Measurements from ENCODE around the gene CAPZB.

DNA sequence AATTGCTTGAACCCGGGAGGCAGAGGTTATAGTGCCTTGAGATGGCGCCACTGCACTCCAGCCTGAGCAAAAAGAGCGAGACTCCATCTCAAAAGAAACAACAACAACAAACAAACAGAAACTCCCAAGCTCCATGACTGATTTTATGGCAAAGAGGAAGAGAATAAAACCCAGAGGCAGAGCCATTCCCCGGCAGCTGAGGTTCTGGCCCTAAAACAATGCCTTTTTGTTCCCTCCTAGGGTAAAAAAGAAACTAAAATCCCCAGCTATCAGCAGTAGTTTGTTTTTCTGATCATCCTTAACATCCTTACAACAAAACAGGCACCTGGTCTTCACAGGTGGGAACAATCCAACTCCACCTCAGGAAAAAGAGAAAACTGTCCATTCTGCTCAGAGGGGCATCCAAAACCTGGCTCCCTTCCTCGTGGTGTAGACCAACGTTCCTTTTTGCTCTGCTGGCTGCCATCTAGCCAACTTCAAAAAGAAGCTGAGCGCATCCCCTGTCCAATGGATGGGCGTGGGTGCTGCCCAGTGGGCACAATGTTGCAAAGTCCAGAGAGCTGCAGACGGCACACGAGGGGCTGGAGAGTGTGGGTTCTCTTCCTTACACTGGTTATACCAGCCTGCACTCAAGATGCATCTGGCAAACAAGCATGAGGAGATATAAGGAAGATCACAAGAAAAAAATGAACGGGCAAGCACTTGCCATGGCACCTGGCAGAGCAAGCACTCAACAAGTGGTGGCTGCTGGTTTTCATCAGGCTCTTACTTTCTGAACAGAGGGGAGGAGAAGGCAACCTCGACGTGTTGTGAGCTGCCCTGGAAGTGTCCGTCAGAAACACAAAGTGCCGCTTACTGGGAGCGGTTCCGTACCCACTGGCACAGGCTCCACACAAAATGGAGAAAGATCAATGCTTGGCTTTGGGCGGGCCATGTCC is 118.5 kb downstream of the CAPZB start:
- TF ChIP-seq, protein P1, sequence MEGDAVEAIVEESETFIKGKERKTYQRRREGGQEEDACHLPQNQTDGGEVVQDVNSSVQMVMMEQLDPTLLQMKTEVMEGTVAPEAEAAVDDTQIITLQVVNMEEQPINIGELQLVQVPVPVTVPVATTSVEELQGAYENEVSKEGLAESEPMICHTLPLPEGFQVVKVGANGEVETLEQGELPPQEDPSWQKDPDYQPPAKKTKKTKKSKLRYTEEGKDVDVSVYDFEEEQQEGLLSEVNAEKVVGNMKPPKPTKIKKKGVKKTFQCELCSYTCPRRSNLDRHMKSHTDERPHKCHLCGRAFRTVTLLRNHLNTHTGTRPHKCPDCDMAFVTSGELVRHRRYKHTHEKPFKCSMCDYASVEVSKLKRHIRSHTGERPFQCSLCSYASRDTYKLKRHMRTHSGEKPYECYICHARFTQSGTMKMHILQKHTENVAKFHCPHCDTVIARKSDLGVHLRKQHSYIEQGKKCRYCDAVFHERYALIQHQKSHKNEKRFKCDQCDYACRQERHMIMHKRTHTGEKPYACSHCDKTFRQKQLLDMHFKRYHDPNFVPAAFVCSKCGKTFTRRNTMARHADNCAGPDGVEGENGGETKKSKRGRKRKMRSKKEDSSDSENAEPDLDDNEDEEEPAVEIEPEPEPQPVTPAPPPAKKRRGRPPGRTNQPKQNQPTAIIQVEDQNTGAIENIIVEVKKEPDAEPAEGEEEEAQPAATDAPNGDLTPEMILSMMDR (conservative IDR thresholded peaks at IDR 0.05 in 1 of 2, IDR thresholded peaks at IDR 0.05 in 1 of 2; ENCODE audit: extremely low read depth in 1 of 2, insufficient read depth in 1 of 2, low read depth in 1 of 2, low read length in 2 of 2): no peak
- TF ChIP-seq EZH2 (IDR thresholded peaks at IDR 0.05; ENCODE audit: borderline replicate concordance, low read length): no peak

Data from mammary epithelial cell (primary cell).